ENCODE measurements around the gene BAZ2B. TPM values are rescaled to one million over a fixed set of nuclear protein-coding genes. Genes with fewer than 3 reads are reported as not detected.

The BAZ2B gene
- polyA plus RNA-seq, 1 donor = 52.9 TPM

DNA sequence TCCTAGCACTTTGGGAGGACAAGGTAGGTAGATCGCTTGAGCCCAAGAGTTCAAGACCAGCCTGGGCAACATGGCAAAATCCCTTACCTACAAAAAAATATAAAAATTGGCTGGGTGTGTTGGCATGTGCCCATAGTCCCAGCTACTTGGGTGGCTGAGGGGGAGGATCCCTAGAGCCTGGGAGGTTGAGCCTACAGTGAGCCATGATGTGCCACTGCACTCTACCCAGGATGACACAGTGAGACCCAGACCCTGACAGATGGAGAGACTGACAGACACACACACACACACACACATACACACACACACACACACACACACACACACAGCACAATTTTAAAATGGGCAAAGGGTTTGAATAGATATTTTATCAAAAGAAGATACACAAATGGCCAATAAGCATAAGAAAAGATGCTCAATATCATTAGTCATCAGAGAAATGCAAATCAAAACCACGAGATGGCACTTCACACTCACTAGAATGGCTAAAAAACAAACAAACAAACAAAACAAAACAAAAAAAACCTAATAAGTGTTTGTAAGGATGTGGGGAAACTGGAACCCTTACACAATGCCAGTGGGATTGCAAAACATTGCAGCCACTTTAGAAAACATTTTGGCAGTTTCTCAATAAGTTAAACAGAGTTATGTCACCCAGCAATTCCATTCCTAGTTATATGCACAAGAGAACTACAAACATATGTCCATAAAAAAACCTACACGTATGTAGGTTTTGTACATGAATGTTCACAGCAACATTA, 42.3 kb downstream of the BAZ2B start:
- Histone ChIP-seq H3K27ac (ENCODE audit: low read length) (no peak overlapping the region), H3K4me3 (ENCODE audit: low read length) (no peak overlapping the region), H3K27me3 (ENCODE audit: control insufficient read depth, insufficient read depth, low read length) (no peaks in the 10 kb centered on the region), H3K4me1 (ENCODE audit: control insufficient read depth, insufficient read depth, low read length) (no peaks in the 10 kb centered on the region), H3K36me3 (ENCODE audit: control insufficient read depth, insufficient read depth, low read length) (no peaks in the 10 kb centered on the region), H3K9me3 (ENCODE audit: control insufficient read depth, low read depth, low read length) (peaks cover 4% of the 10 kb centered on the region)
- 100% methylated on average over 1 of the region's 3 CpGs for WGBS (ENCODE audit: insufficient coverage, low lambda C conversion rate)
- DNase-seq = no peak

DNA sequence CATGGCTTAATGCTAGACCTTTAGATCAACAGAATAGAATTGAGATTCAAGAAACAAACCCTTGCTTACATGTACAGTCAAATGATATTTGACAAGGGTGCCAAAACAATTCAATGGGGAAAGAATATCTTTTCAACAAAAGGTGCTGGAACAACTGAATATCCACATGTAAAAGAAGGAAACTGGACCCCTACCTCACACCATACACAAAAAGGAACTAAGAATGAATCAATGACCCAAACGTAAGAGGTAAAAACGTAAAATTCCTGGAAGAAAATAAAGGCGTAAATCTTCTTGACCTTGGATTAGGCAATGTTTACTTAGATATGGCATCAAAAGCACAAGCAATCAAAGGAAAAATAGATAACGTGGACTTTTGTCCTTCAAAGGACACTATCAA, 43.1 kb downstream of the BAZ2B start:
- WGBS (ENCODE audit: insufficient coverage, low lambda C conversion rate) = 50% methylated on average over 2 of the region's 4 CpGs
- H3K27me3 ChIP-seq (ENCODE audit: control insufficient read depth, insufficient read depth, low read length) = no peaks in the 10 kb centered on the region
- no peak for DNase-seq
- no peak overlapping the region for H3K4me3 ChIP-seq (ENCODE audit: low read length)
- H3K27ac ChIP-seq (ENCODE audit: low read length) = no peak overlapping the region
- H3K9me3 ChIP-seq (ENCODE audit: control insufficient read depth, low read depth, low read length) = peaks cover 4% of the 10 kb centered on the region
- no peaks in the 10 kb centered on the region for H3K36me3 ChIP-seq (ENCODE audit: control insufficient read depth, insufficient read depth, low read length)
- no peaks in the 10 kb centered on the region for H3K4me1 ChIP-seq (ENCODE audit: control insufficient read depth, insufficient read depth, low read length)

DNA sequence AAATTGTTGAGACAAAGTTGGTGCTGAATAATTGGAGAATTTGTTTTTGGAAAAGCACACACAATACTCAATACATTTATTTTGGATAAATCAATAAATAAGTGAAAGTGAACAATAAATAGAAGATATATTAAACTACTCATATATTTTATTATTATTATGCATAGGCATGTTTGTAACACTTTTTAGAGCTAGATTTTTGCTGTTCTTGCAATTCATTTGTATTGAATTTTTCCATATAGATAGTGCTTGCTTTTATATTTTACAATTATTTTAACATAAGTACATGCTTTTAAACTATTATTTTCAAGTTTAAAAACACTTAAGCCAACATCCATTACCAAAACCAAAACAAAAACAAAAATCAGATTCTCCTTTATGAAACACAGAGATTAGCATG, 43.9 kb downstream of the BAZ2B start:
- no peaks in the 10 kb centered on the region for H3K4me1 ChIP-seq (ENCODE audit: control insufficient read depth, insufficient read depth, low read length)
- no peaks in the 10 kb centered on the region for H3K27me3 ChIP-seq (ENCODE audit: control insufficient read depth, insufficient read depth, low read length)
- no peak for DNase-seq
- H3K4me3 ChIP-seq (ENCODE audit: low read length) = no peak overlapping the region
- H3K27ac ChIP-seq (ENCODE audit: low read length) = no peak overlapping the region
- peaks cover 4% of the 10 kb centered on the region for H3K9me3 ChIP-seq (ENCODE audit: control insufficient read depth, low read depth, low read length)
- H3K36me3 ChIP-seq (ENCODE audit: control insufficient read depth, insufficient read depth, low read length) = no peaks in the 10 kb centered on the region

- H3K36me3 ChIP-seq (ENCODE audit: control insufficient read depth, insufficient read depth, low read length) = no peaks in the 10 kb centered on the region
These were observed 44.6 kb downstream of the BAZ2B start for GRCh38 chr2:159571540-159572260.

GRCh38 chr2:159564081-159564480, 52.3 kb downstream of the BAZ2B start:
- Histone ChIP-seq H3K27ac (ENCODE audit: low read length) (no peak overlapping the region), H3K9me3 (ENCODE audit: control insufficient read depth, low read depth, low read length) (no peaks in the 10 kb centered on the region), H3K4me1 (ENCODE audit: control insufficient read depth, insufficient read depth, low read length) (no peaks in the 10 kb centered on the region), H3K27me3 (ENCODE audit: control insufficient read depth, insufficient read depth, low read length) (no peaks in the 10 kb centered on the region), H3K4me3 (ENCODE audit: low read length) (no peak overlapping the region), H3K36me3 (ENCODE audit: control insufficient read depth, insufficient read depth, low read length) (peaks cover 5% of the 10 kb centered on the region)
- no peak for DNase-seq

More at GRCh38 chr2:159571540-159572260, 44.6 kb downstream of the BAZ2B start:
- no peak overlapping the region for H3K27ac ChIP-seq (ENCODE audit: low read length)
- H3K9me3 ChIP-seq (ENCODE audit: control insufficient read depth, low read depth, low read length) = peaks cover 4% of the 10 kb centered on the region
- no peaks in the 10 kb centered on the region for H3K4me1 ChIP-seq (ENCODE audit: control insufficient read depth, insufficient read depth, low read length)
- H3K4me3 ChIP-seq (ENCODE audit: low read length) = no peak overlapping the region
- no peaks in the 10 kb centered on the region for H3K27me3 ChIP-seq (ENCODE audit: control insufficient read depth, insufficient read depth, low read length)
- no CpG with 5 or more reads among the region's 3 CpGs for WGBS (ENCODE audit: insufficient coverage, low lambda C conversion rate)
- DNase-seq = no peak

- H3K27me3 ChIP-seq (ENCODE audit: control insufficient read depth, insufficient read depth, low read length) = no peaks in the 10 kb centered on the region
- WGBS (ENCODE audit: insufficient coverage, low lambda C conversion rate) = no CpG with 5 or more reads among the region's 2 CpGs
- no peak overlapping the region for H3K4me3 ChIP-seq (ENCODE audit: low read length)
- no peaks in the 10 kb centered on the region for H3K4me1 ChIP-seq (ENCODE audit: control insufficient read depth, insufficient read depth, low read length)
- H3K36me3 ChIP-seq (ENCODE audit: control insufficient read depth, insufficient read depth, low read length) = peaks cover 5% of the 10 kb centered on the region
- H3K9me3 ChIP-seq (ENCODE audit: control insufficient read depth, low read depth, low read length) = no peaks in the 10 kb centered on the region
- no peak overlapping the region for H3K27ac ChIP-seq (ENCODE audit: low read length)
- no peak for DNase-seq
These were observed 54.1 kb downstream of the BAZ2B start for GRCh38 chr2:159562248-159562647.

GRCh38 chr2:159561786-159562185, 54.6 kb downstream of the BAZ2B start:
- H3K9me3 ChIP-seq (ENCODE audit: control insufficient read depth, low read depth, low read length) = no peaks in the 10 kb centered on the region
- DNase-seq = no peak
- no CpG with 5 or more reads among the region's 2 CpGs for WGBS (ENCODE audit: insufficient coverage, low lambda C conversion rate)

DNA sequence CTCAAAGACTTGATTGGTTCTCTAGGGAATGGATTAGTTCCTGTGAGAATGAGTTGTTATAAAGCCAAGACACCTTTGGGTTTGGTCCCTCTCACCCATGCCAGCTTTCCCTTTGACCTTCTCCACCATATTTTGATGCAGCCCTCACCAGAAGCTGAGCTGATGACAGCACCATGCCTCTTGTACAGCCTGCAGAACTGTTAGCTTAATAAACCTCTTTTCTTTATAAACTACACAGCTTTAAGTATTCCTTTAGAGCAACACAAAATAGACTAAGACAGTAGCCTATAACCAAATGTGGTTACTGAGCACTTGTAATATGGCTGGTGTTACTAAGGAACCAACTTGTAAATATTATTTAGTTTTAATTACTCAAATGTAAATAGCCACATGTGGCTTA, 55.1 kb downstream of the BAZ2B start:
- no peaks in the 10 kb centered on the region for H3K9me3 ChIP-seq (ENCODE audit: control insufficient read depth, low read depth, low read length)
- no peak overlapping the region for H3K27ac ChIP-seq (ENCODE audit: low read length)
- H3K4me1 ChIP-seq (ENCODE audit: control insufficient read depth, insufficient read depth, low read length) = no peaks in the 10 kb centered on the region

More at GRCh38 chr2:159561786-159562185, 54.6 kb downstream of the BAZ2B start:
- Histone ChIP-seq H3K4me1 (ENCODE audit: control insufficient read depth, insufficient read depth, low read length) (no peaks in the 10 kb centered on the region), H3K4me3 (ENCODE audit: low read length) (no peak overlapping the region), H3K36me3 (ENCODE audit: control insufficient read depth, insufficient read depth, low read length) (peaks cover 5% of the 10 kb centered on the region), H3K27me3 (ENCODE audit: control insufficient read depth, insufficient read depth, low read length) (no peaks in the 10 kb centered on the region), H3K27ac (ENCODE audit: low read length) (no peak overlapping the region)

DNA sequence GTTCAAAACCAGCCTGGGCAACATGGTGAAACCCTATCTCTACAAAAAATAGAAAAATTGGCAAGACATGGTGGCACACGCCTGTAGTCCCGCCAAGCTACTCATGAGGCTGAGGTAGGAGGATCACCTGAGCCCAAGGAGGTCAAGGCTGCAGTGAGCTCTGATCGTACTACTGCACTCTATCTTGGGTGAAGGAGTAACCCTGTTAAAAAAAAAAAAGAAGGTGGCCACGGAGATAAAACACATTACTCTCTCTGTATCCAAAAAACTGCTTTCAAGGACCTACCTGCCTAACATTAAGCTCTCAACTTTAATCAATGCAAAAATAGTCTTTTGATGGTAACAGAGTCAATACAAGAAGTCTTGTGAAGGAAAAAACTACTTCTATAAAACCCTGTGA, 57.3 kb downstream of the BAZ2B start:
- H3K4me3 ChIP-seq (ENCODE audit: low read length) = no peak overlapping the region
- no peaks in the 10 kb centered on the region for H3K36me3 ChIP-seq (ENCODE audit: control insufficient read depth, insufficient read depth, low read length)
- no peaks in the 10 kb centered on the region for H3K9me3 ChIP-seq (ENCODE audit: control insufficient read depth, low read depth, low read length)
- H3K27me3 ChIP-seq (ENCODE audit: control insufficient read depth, insufficient read depth, low read length) = no peaks in the 10 kb centered on the region
- no peak for DNase-seq
- no peaks in the 10 kb centered on the region for H3K4me1 ChIP-seq (ENCODE audit: control insufficient read depth, insufficient read depth, low read length)
- WGBS (ENCODE audit: insufficient coverage, low lambda C conversion rate) = no CpG with 5 or more reads among the region's 4 CpGs
- no peak overlapping the region for H3K27ac ChIP-seq (ENCODE audit: low read length)

More for the DNA sequence above, 55.1 kb downstream of the BAZ2B start:
- Histone ChIP-seq H3K27me3 (ENCODE audit: control insufficient read depth, insufficient read depth, low read length) (no peaks in the 10 kb centered on the region), H3K36me3 (ENCODE audit: control insufficient read depth, insufficient read depth, low read length) (peaks cover 5% of the 10 kb centered on the region), H3K4me3 (ENCODE audit: low read length) (no peak overlapping the region)
- DNase-seq = no peak

- Histone ChIP-seq H3K4me3 (ENCODE audit: low read length) (no peak overlapping the region), H3K4me1 (ENCODE audit: control insufficient read depth, insufficient read depth, low read length) (no peaks in the 10 kb centered on the region), H3K9me3 (ENCODE audit: control insufficient read depth, low read depth, low read length) (no peaks in the 10 kb centered on the region), H3K27ac (ENCODE audit: low read length) (no peak overlapping the region), H3K36me3 (ENCODE audit: control insufficient read depth, insufficient read depth, low read length) (no peaks in the 10 kb centered on the region), H3K27me3 (ENCODE audit: control insufficient read depth, insufficient read depth, low read length) (no peaks in the 10 kb centered on the region)
- no CpG with 5 or more reads among the region's 4 CpGs for WGBS (ENCODE audit: insufficient coverage, low lambda C conversion rate)
- no peak for DNase-seq
These were observed 57.9 kb downstream of the BAZ2B start for GRCh38 chr2:159558479-159558878.
